IMR-90 (cell line): ENCODE data around the gene TIAM1. TPM values are rescaled to one million over a fixed set of nuclear protein-coding genes. Genes with fewer than 3 reads are reported as not detected.

Experiments used
- ATAC-seq: fragments of 200-7000 bp; cut with Tn5 transposase; 2 replicates; pipeline ENCODE4 v1.9.1; 2020; ENCODE audit warnings: low read depth, mild to moderate bottlenecking, moderate library complexity
- BruUV-seq: library from RNA; stranded (reverse); fragments of 400-500 nt; replicated peaks from 2 replicates; lab custom pipeline; 2021; lab: Mats Ljungman, UMichigan
- CTCF ChIA-PET: fragments of 300-600 bp; formaldehyde crosslinking; extraction: SDS; loops from one replicate; lab custom pipeline; 2021; ENCODE audit warnings: antibody characterized with exemption; lab: Yijun Ruan, JAX
- POLR2A ChIA-PET: fragments of 300-600 bp; sonication (Branson Sonifier 250); formaldehyde crosslinking; loops from one replicate; lab custom pipeline; 2022; ENCODE audit warnings: antibody characterized with exemption; ENCODE audit not compliant: unreplicated experiment; lab: Charles Lee
- DNase-seq: peaks from one replicate; pipeline ENCODE4 v3.0.0; 2013
- H2AFZ ChIP-seq: replicated peaks from 2 replicates; pipeline ENCODE3; 2013; ENCODE audit warnings: low read length, mild to moderate bottlenecking; ENCODE audit not compliant: poor library complexity
- H2AK5ac ChIP-seq: 2 replicates; pipeline ENCODE4 v1.6.1; 2013; ENCODE audit warnings: low read depth, low read length, inconsistent platforms
- H2AK9ac ChIP-seq: replicated peaks from 2 replicates; pipeline ENCODE3; 2013; ENCODE audit warnings: mild to moderate bottlenecking, low read depth, low read length, moderate library complexity; ENCODE audit not compliant: poor library complexity
- H2BK120ac ChIP-seq: 2 replicates; pipeline ENCODE4 v1.6.1; 2013; ENCODE audit warnings: low read depth, low read length, inconsistent platforms
- H2BK15ac ChIP-seq: 3 replicates; pipeline ENCODE4 v1.6.1; 2013; ENCODE audit warnings: low read depth, low read length, inconsistent platforms
- H2BK20ac ChIP-seq: 2 replicates; pipeline ENCODE4 v1.6.1; 2013; ENCODE audit warnings: low read depth, mild to moderate bottlenecking, inconsistent platforms, low read length, moderate library complexity
- H2BK5ac ChIP-seq: 2 replicates; pipeline ENCODE4 v1.6.1; 2013; ENCODE audit warnings: mild to moderate bottlenecking, low read depth, low read length, inconsistent platforms; ENCODE audit not compliant: poor library complexity, severe bottlenecking
- H3K14ac ChIP-seq: replicated peaks from 2 replicates; pipeline ENCODE4 v1.6.1; 2013; ENCODE audit warnings: low read depth, low read length, inconsistent platforms
- H3K18ac ChIP-seq: 2 replicates; pipeline ENCODE4 v1.6.1; 2013; ENCODE audit warnings: low read depth, low read length, control low read depth
- H3K23ac ChIP-seq: 2 replicates; pipeline ENCODE4 v1.6.1; 2013; ENCODE audit warnings: low read depth, low read length, inconsistent platforms
- H3K27ac ChIP-seq: 2 replicates; pipeline ENCODE4 v1.5.1; 2013; ENCODE audit warnings: mild to moderate bottlenecking, control low read depth, low read length; ENCODE audit not compliant: insufficient read depth
- H3K27me3 ChIP-seq: 2 replicates; pipeline ENCODE4 v1.6.1; 2013; ENCODE audit warnings: low read length; ENCODE audit not compliant: control insufficient read depth, insufficient read depth
- H3K36me3 ChIP-seq: 2 replicates; pipeline ENCODE4 v1.6.1; 2013; ENCODE audit warnings: low read length, mixed read lengths; ENCODE audit not compliant: control insufficient read depth, insufficient read depth
- H3K4ac ChIP-seq: 2 replicates; pipeline ENCODE4 v1.6.1; 2013; ENCODE audit warnings: low read depth, low read length, inconsistent platforms
- H3K4me1 ChIP-seq: 2 replicates; pipeline ENCODE4 v1.6.1; 2013; ENCODE audit warnings: low read length, mixed read lengths; ENCODE audit not compliant: control insufficient read depth, insufficient read depth
- H3K4me2 ChIP-seq: 2 replicates; pipeline ENCODE4 v1.6.1; 2013; ENCODE audit warnings: low read depth, mild to moderate bottlenecking, control low read depth, low read length, moderate library complexity
- H3K4me3 ChIP-seq: 2 replicates; pipeline ENCODE4 v1.5.1; 2013; ENCODE audit warnings: low read depth, mild to moderate bottlenecking, control low read depth, low read length, moderate library complexity; ENCODE audit not compliant: insufficient read depth
- H3K56ac ChIP-seq: 2 replicates; pipeline ENCODE4 v1.6.1; 2013; ENCODE audit warnings: low read length, inconsistent platforms; ENCODE audit not compliant: insufficient read depth; ENCODE audit errors: extremely low read depth
- H3K79me1 ChIP-seq, 2 experiments: 2 replicates each; pipeline ENCODE4 v1.6.1; 2013; ENCODE audit warnings: low read length in 2 of 2, inconsistent platforms in 1 of 2, low read depth in 1 of 2
- H3K9ac ChIP-seq: 2 replicates; pipeline ENCODE4 v1.6.1; 2013; ENCODE audit warnings: low read depth, low read length, control low read depth
- H3K9me1 ChIP-seq: 2 replicates; pipeline ENCODE4 v1.6.1; 2013; ENCODE audit warnings: low read length, inconsistent platforms; ENCODE audit not compliant: insufficient read depth
- H3K9me3 ChIP-seq: 2 replicates; pipeline ENCODE4 v1.6.1; 2013; ENCODE audit warnings: low read length; ENCODE audit not compliant: control insufficient read depth, insufficient read depth
- H4K20me1 ChIP-seq: 2 replicates; pipeline ENCODE4 v1.6.1; 2013; ENCODE audit warnings: low read length, inconsistent platforms; ENCODE audit not compliant: insufficient read depth
- H4K5ac ChIP-seq: 2 replicates; pipeline ENCODE4 v1.6.1; 2013; ENCODE audit warnings: mild to moderate bottlenecking, low read depth, low read length, control low read depth
- H4K8ac ChIP-seq, 2 experiments: 2 replicates each; pipeline ENCODE4 v1.6.1; 2013; ENCODE audit warnings: low read depth in 2 of 2, low read length in 2 of 2, control low read depth in 1 of 2, inconsistent platforms in 1 of 2
- H4K91ac ChIP-seq: 2 replicates; pipeline ENCODE4 v1.6.1; 2013; ENCODE audit warnings: low read depth, low read length, inconsistent platforms; ENCODE audit not compliant: insufficient read depth
- ELK1 ChIP-seq: fragments of 150-350 bp; IDR thresholded peaks from 2 replicates; pipeline ENCODE4 v1.6.1; 2016; ENCODE audit warnings: low read depth, mild to moderate bottlenecking, low read length, moderate library complexity, borderline replicate concordance
- MAFK ChIP-seq: IDR thresholded peaks from 2 replicates; pipeline ENCODE4 v1.6.1; 2012; ENCODE audit warnings: low read depth, low read length, improper control_type of control experiment
- NFE2L2 ChIP-seq: fragments of 150-350 bp; IDR thresholded peaks from 2 replicates; pipeline ENCODE4 v1.6.1; 2016; ENCODE audit warnings: low read depth, mild to moderate bottlenecking, low read length
- POLR2A ChIP-seq: IDR thresholded peaks from 2 replicates; pipeline ENCODE4 v1.6.1; 2012; ENCODE audit warnings: mild to moderate bottlenecking, low read depth, low read length
- WGBS, 2 experiments: methylation state at CpG; one replicate each; pipeline versions ENCODE4 v1.1.5 to v1.1.7; 2013; ENCODE audit warnings: missing lambda C conversion rate in 2 of 2; ENCODE audit not compliant: insufficient read length in 1 of 2; ENCODE audit errors: extremely low coverage in 2 of 2; 5-methylcytosine and 5-hydroxymethylcytosine counted together
- dilution Hi-C: fragments of 300-500 bp; cut with HindIII; formaldehyde crosslinking; loops from one replicate; pipeline ENCODE4 v1.14.3; 2018; ENCODE audit warnings: low sequenced_read_pairs; ENCODE audit not compliant: unreplicated experiment
- in situ Hi-C: fragments of 300-500 bp; cut with MboI; formaldehyde crosslinking; loops from 3 replicates; pipeline ENCODE4 v1.14.3; 2019; ENCODE audit warnings: low sequenced_read_pairs, inconsistent platforms, mixed read lengths
- intact Hi-C: fragments of 100-400 bp; cut with micrococcal nuclease; formaldehyde crosslinking; loops from 2 replicates; pipeline ENCODE4 v1.10.0; 2022
- polyA plus RNA-seq, 3 experiments: library from polyadenylated mRNA; depleted of rRNA; stranded (reverse); fragments of >200 nt; gene quantifications; 2 replicates each; pipeline ENCODE4 v1.2.3, GENCODE V29; 2012; ENCODE audit warnings: low replicate concordance in 1 of 3
- total RNA-seq: library from RNA; depleted of rRNA; stranded (reverse); fragments of >200 nt; gene quantifications from 2 replicates; pipeline ENCODE4 v1.2.3, GENCODE V29; 2012

Gene TIAM1
- total and polyA plus RNA-seq, 2 of the 4 experiments (the other 2 are of a cell fraction), result 2.9 to 9.3 TPM

GRCh38 chr21:31213787-31214186 lies 130.3 kb downstream of the TIAM1 start:
- Histone ChIP-seq H3K36me3 (no peaks in the 10 kb centered on the region), H4K20me1 (no peaks in the 10 kb centered on the region), H3K4me1 (no peaks in the 10 kb centered on the region), H4K5ac (no peak overlapping the region), H2BK15ac (no peak overlapping the region), H2AK9ac (no peak overlapping the region), H3K27me3 (no peaks in the 10 kb centered on the region), H2AFZ (no peak overlapping the region), H3K79me1 (no peaks in the 10 kb centered on the region), H3K9me1 (no peaks in the 10 kb centered on the region), H3K4me2 (no peak overlapping the region), H2BK20ac (no peak overlapping the region), H3K18ac (no peak overlapping the region), H4K8ac (no peak overlapping the region), H2BK5ac (no peak overlapping the region), H3K14ac (no peak overlapping the region), H2AK5ac (no peak overlapping the region), H4K91ac (no peak overlapping the region), H3K9ac (no peak overlapping the region), H3K23ac (no peak overlapping the region), H3K4ac (no peak overlapping the region), H3K9me3 (no peaks in the 10 kb centered on the region), H3K56ac (no peak overlapping the region), H3K4me3 (no peak overlapping the region), H3K27ac (no peak overlapping the region), H2BK120ac (no peak overlapping the region)
- dilution Hi-C loops (no loop called here), intact Hi-C loops (no loop called here), in situ Hi-C loops (no loop called here)
- CTCF ChIA-PET, result interaction anchor here (0.5 to 0.7 kb wide), 2 partner anchors 9 to 995 kb away, joined by 3 to 6 read pairs; no protein-coding TSS in a partner anchor
- no CpG with 5 or more reads among the region's 2 CpGs for WGBS, 2 experiments
- POLR2A ChIA-PET, result no interaction called here
- ATAC-seq (no peak), DNase-seq (no peak)
- TF ChIP-seq MAFK (no peak), POLR2A (no peak), ELK1 (no peak), NFE2L2 (no peak)
- no TSS peak for BruUV-seq
